ENCODE results near the gene FOXN1. TPM values are rescaled to one million over a fixed set of nuclear protein-coding genes. Genes with fewer than 3 reads are reported as not detected.

The FOXN1 gene
- total and polyA plus RNA-seq, 2 of the 4 experiments (the other 2 are of a cell fraction), result not detected

- Histone ChIP-seq H3K4me3 (ENCODE audit: insufficient read depth, low read depth, low read length) (no peak overlapping the region), H3K27ac (ENCODE audit: insufficient read depth, low read length) (peak overlapping the region; percentile 26; the same call in 1 of the 2 replicates), H4K8ac (ENCODE audit: low read depth in 2 of 2, low read length in 2 of 2) (peak overlapping the region; percentile 29 to 44; a peak in 2 of 4 replicates), H2AK5ac (ENCODE audit: low read depth, low read length) (peak overlapping the region; percentile 85), H3K9me3 (ENCODE audit: control insufficient read depth, insufficient read depth, low read length) (no peaks in the 10 kb centered on the region), H3K36me3 (ENCODE audit: control insufficient read depth, insufficient read depth, low read length) (peaks cover 17% of the 10 kb centered on the region), H2BK5ac (ENCODE audit: low read depth, low read length, poor library complexity, severe bottlenecking) (peak overlapping the region; percentile 46), H4K20me1 (ENCODE audit: insufficient read depth, low read length) (peaks cover 4% of the 10 kb centered on the region; the same call in 1 of the 2 replicates), H3K4me2 (ENCODE audit: low read depth, low read length) (peak overlapping the region; percentile 11; the same call in 1 of the 2 replicates), H3K4ac (ENCODE audit: low read depth, low read length) (peak overlapping the region; percentile 88), H3K18ac (ENCODE audit: low read depth, low read length) (no peak overlapping the region), H3K9ac (ENCODE audit: low read depth, low read length) (no peak overlapping the region), H3K27me3 (ENCODE audit: control insufficient read depth, insufficient read depth, low read length) (no peaks in the 10 kb centered on the region), H2BK15ac (ENCODE audit: low read depth, low read length) (no peak overlapping the region), H2AFZ (replicated peaks; ENCODE audit: low read length, poor library complexity) (peak overlapping the region; percentile 58), H3K79me1 (ENCODE audit: low read depth in 1 of 2, low read length in 2 of 2) (peaks cover 8 to 33% of the 10 kb centered on the region in 2 experiments; a peak in 3 of 4 replicates), H3K14ac (replicated peaks; ENCODE audit: low read depth, low read length) (peak overlapping the region; percentile 13; the same call in 1 of the 2 replicates), H2AK9ac (replicated peaks; ENCODE audit: low read depth, low read length, poor library complexity) (peak overlapping the region; percentile 60), H3K9me1 (ENCODE audit: insufficient read depth, low read length) (peaks cover 13% of the 10 kb centered on the region), H3K4me1 (ENCODE audit: control insufficient read depth, insufficient read depth, low read length) (peaks cover 7% of the 10 kb centered on the region), H2BK20ac (ENCODE audit: low read depth, low read length) (peak overlapping the region; percentile 55; the same call in 1 of the 2 replicates), H4K5ac (ENCODE audit: low read depth, low read length) (peak overlapping the region; percentile 37; the same call in 1 of the 2 replicates), H4K91ac (ENCODE audit: insufficient read depth, low read depth, low read length) (peak overlapping the region; percentile 54), H3K23ac (ENCODE audit: low read depth, low read length) (peak overlapping the region; percentile 8; the same call in 1 of the 2 replicates), H3K56ac (ENCODE audit: extremely low read depth, insufficient read depth, low read length) (no peak overlapping the region), H2BK120ac (ENCODE audit: low read depth, low read length) (peak overlapping the region; percentile 52; the same call in 1 of the 2 replicates)
- in situ Hi-C loops (cut with MboI; ENCODE audit: low sequenced_read_pairs) (no loop called here), intact Hi-C loops (cut with micrococcal nuclease) (no loop called here), dilution Hi-C loops (cut with HindIII; ENCODE audit: low sequenced_read_pairs, unreplicated experiment) (no loop called here)
- WGBS, 2 experiments (ENCODE audit: extremely low coverage in 2 of 2, insufficient read length in 1 of 2), result no CpG with 5 or more reads among the region's 3 CpGs
- ChIA-PET POLR2A (ENCODE audit: unreplicated experiment) (no interaction called here), CTCF (no interaction called here)
- BruUV-seq (replicated peaks), result no TSS peak
- DNase-seq, result peak; percentile 60
- ATAC-seq (ENCODE audit: low read depth), result peak; percentile 96
- TF ChIP-seq SMC3 (IDR thresholded peaks at IDR 0.05; ENCODE audit: low read depth, low read length) (no peak), ELK1 (IDR thresholded peaks at IDR 0.05; ENCODE audit: borderline replicate concordance, low read depth, low read length) (no peak), BHLHE40 (IDR thresholded peaks at IDR 0.05; ENCODE audit: low read depth, low read length) (no peak), CHD1 (IDR thresholded peaks at IDR 0.05; ENCODE audit: low read depth, low read length) (no peak), MAZ (IDR thresholded peaks at IDR 0.05; ENCODE audit: borderline replicate concordance, low read depth, low read length) (no peak), MXI1 (IDR thresholded peaks at IDR 0.05; ENCODE audit: borderline replicate concordance, low read depth, low read length) (no peak), MAFK (IDR thresholded peaks at IDR 0.05; ENCODE audit: low read depth, low read length) (no peak), RFX5 (IDR thresholded peaks at IDR 0.05; ENCODE audit: low read depth, low read length) (no peak), CEBPB (IDR thresholded peaks at IDR 0.05; ENCODE audit: low read depth, low read length) (no peak), USF2 (IDR thresholded peaks at IDR 0.05; ENCODE audit: low read depth, low read length) (no peak), POLR2A (IDR thresholded peaks at IDR 0.05; ENCODE audit: low read depth, low read length) (no peak), RAD21 (IDR thresholded peaks at IDR 0.05; ENCODE audit: low read length) (no peak), CTCF (conservative IDR thresholded peaks at IDR 0.05; ENCODE audit: low read depth, low read length) (no peak), FOS (IDR thresholded peaks at IDR 0.05; ENCODE audit: low read depth, low read length) (no peak), RCOR1 (IDR thresholded peaks at IDR 0.05; ENCODE audit: insufficient replicate concordance, low read length) (no peak)
Measured at GRCh38 chr17:28563475-28563874, 57.3 kb downstream of the FOXN1 start.
